K562 (cell line): ENCODE measurements around the gene GGCT. TPM values are rescaled to one million over a fixed set of nuclear protein-coding genes. Genes with fewer than 3 reads are reported as not detected.

ENCODE experiments used
- CTBP1 ChIP-seq: fragments of 450-650 bp; IDR thresholded peaks from 2 replicates; pipeline ENCODE4 v1.6.1; 2016; ENCODE audit warnings: borderline replicate concordance
- FOSL1 ChIP-seq: fragments of 200-800 bp; sonication (Bioruptor generic); conservative IDR thresholded peaks from 2 replicates; pipeline ENCODE4 v1.6.1; 2016; ENCODE audit warnings: missing genetic modification characterization, missing compliant biosample characterization
- GATA2 ChIP-seq: sonication (generic); formaldehyde crosslinking; IDR thresholded peaks from 2 replicates; pipeline ENCODE4 v1.4.0; 2020; ENCODE audit warnings: mild to moderate bottlenecking, missing genetic modification reagents
- KLF13 ChIP-seq: fragments of 450-650 bp; IDR thresholded peaks from 2 replicates; pipeline ENCODE4 v1.6.1; 2016; ENCODE audit warnings: missing genetic modification characterization, low read depth, mild to moderate bottlenecking, missing compliant biosample characterization, moderate library complexity, borderline replicate concordance
- MBD2 ChIP-seq: sonication (generic); IDR thresholded peaks from 2 replicates; pipeline ENCODE4 v1.6.1; 2016; ENCODE audit warnings: low read depth, borderline replicate concordance
- NCOA6 ChIP-seq: fragments of 450-650 bp; IDR thresholded peaks from 2 replicates; pipeline ENCODE4 v1.6.1; 2017; ENCODE audit warnings: mild to moderate bottlenecking
- NFE2 ChIP-seq: IDR thresholded peaks from 2 replicates; pipeline ENCODE4 v1.6.1; 2014; ENCODE audit warnings: antibody characterized with exemption, low read depth
- POLR2B ChIP-seq: fragments of 450-650 bp; IDR thresholded peaks from 2 replicates; pipeline ENCODE4 v1.6.1; 2018; ENCODE audit warnings: low read depth; ENCODE audit not compliant: partially characterized antibody
- POLR2G ChIP-seq: fragments of 200-400 bp; formaldehyde crosslinking; IDR thresholded peaks from 2 replicates; pipeline ENCODE4 v1.6.1; 2017; ENCODE audit warnings: low read depth, mild to moderate bottlenecking, antibody characterized with exemption, low read length, moderate library complexity
- SIN3A ChIP-seq, 2 experiments: fragments of 150-350 bp in 1 of 2; IDR thresholded peaks; 2 replicates each; pipeline ENCODE4 v1.6.1; 2011 to 2016; ENCODE audit warnings: borderline replicate concordance in 2 of 2, low read depth in 2 of 2, low read length in 2 of 2, mild to moderate bottlenecking in 2 of 2, moderate library complexity in 2 of 2; ENCODE audit not compliant: control insufficient read depth in 1 of 2
- TEAD4 ChIP-seq, 2 experiments: sonication (generic) in 1 of 2; formaldehyde crosslinking in 1 of 2; IDR thresholded peaks; 2 replicates each; pipeline versions ENCODE4 v1.6.1 to v1.8.0; 2012 to 2022; ENCODE audit warnings: borderline replicate concordance in 1 of 2, inconsistent platforms in 1 of 2, low read length in 1 of 2, mild to moderate bottlenecking in 1 of 2, missing genetic modification reagents in 1 of 2
- ZMIZ1 ChIP-seq, 2 experiments: fragments of 150-350 bp in 1 of 2; IDR thresholded peaks; 2 replicates each; pipeline ENCODE4 v1.6.1; 2012 to 2016; ENCODE audit warnings: low read depth in 2 of 2, low read length in 2 of 2, mild to moderate bottlenecking in 1 of 2, moderate library complexity in 1 of 2
- polyA plus RNA-seq, 8 experiments: library from polyadenylated mRNA; depleted of rRNA in 4 of 8; stranded (reverse) in 5 of 8; unstranded in 3 of 8; fragments of >200 nt; fragmentation: Nextera tagmentation in 2 of 8; fragmentation: Illumina TruSeq in 1 of 8; extraction: Ambion mirVana in 2 of 8; extraction: Trizol in 1 of 8; gene quantifications; 2 replicates each; pipeline versions ENCODE4 v1.2.1 to v1.2.3, GENCODE V29; 2011 to 2014; ENCODE audit warnings: inconsistent platforms in 1 of 8, missing spikeins in 1 of 8
- total RNA-seq, 7 experiments: library from RNA; depleted of rRNA in 6 of 7; stranded (reverse); fragments of >200 nt in 6 of 7; fragmentation: Illumina TruSeq in 2 of 7; extraction: Trizol in 2 of 7; gene quantifications; 2 replicates each; pipeline versions ENCODE4 v1.2.1 to v1.2.3, GENCODE V29; 2011 to 2021; ENCODE audit warnings: low replicate concordance in 1 of 7
- TF ChIP-seq, protein P1 (sequence below): fragments of 250-450 bp; sonication (Bioruptor Pico); IDR thresholded peaks from 2 replicates; pipeline ENCODE4 v1.8.0; 2022; ENCODE audit warnings: inconsistent platforms
- TF ChIP-seq, protein P2 (sequence below): fragments of 200-800 bp; sonication (Bioruptor generic); IDR thresholded peaks from 2 replicates; pipeline ENCODE4 v1.6.1; 2017; ENCODE audit warnings: missing genetic modification characterization, missing compliant biosample characterization
- TF ChIP-seq, protein P3 (sequence below): IDR thresholded peaks from 2 replicates; pipeline ENCODE4 v1.6.1; 2011; ENCODE audit warnings: borderline replicate concordance, low read depth, mild to moderate bottlenecking, moderate library complexity, low read length; ENCODE audit not compliant: insufficient read depth, poor library complexity, severe bottlenecking

Gene GGCT
- total and polyA plus RNA-seq, 9 of the 15 experiments (the other 6 are each of a cell fraction or from before 2014, with no cell fraction given), result 79.0 to 349 (median 136) TPM

GRCh38 chr7:30470163-30470770, 34.4 kb downstream of the GGCT start (continued):
- TF ChIP-seq, protein P1, sequence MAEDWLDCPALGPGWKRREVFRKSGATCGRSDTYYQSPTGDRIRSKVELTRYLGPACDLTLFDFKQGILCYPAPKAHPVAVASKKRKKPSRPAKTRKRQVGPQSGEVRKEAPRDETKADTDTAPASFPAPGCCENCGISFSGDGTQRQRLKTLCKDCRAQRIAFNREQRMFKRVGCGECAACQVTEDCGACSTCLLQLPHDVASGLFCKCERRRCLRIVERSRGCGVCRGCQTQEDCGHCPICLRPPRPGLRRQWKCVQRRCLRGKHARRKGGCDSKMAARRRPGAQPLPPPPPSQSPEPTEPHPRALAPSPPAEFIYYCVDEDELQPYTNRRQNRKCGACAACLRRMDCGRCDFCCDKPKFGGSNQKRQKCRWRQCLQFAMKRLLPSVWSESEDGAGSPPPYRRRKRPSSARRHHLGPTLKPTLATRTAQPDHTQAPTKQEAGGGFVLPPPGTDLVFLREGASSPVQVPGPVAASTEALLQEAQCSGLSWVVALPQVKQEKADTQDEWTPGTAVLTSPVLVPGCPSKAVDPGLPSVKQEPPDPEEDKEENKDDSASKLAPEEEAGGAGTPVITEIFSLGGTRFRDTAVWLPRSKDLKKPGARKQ (CRISPR knock-in tag), result no peak
- TF ChIP-seq MBD2 (no peak), KLF13 (tag) (no peak), POLR2G (no peak), SIN3A (IDR thresholded peaks at IDR 0.05; ENCODE audit: borderline replicate concordance in 2 of 2, control insufficient read depth in 1 of 2, low read depth in 2 of 2, low read length in 2 of 2) (no peak), CTBP1 (peak; percentile 92), TEAD4 (IDR thresholded peaks at IDR 0.05; ENCODE audit: low read length) (peak; percentile 67), TEAD4 (CRISPR knock-in tag; IDR thresholded peaks at IDR 0.05; ENCODE audit: borderline replicate concordance) (no peak), NCOA6 (no peak), FOSL1 (tag) (peak; percentile 93), POLR2B (no peak), NFE2 (peak; percentile 70), GATA2 (CRISPR knock-in tag) (no peak), ZMIZ1 (IDR thresholded peaks at IDR 0.05; ENCODE audit: low read depth in 2 of 2, low read length in 2 of 2) (0 out of 4 replicates have a peak, but pooled peaks of 1 of the 2 experiments have one; percentile 16)
- TF ChIP-seq, protein P2, sequence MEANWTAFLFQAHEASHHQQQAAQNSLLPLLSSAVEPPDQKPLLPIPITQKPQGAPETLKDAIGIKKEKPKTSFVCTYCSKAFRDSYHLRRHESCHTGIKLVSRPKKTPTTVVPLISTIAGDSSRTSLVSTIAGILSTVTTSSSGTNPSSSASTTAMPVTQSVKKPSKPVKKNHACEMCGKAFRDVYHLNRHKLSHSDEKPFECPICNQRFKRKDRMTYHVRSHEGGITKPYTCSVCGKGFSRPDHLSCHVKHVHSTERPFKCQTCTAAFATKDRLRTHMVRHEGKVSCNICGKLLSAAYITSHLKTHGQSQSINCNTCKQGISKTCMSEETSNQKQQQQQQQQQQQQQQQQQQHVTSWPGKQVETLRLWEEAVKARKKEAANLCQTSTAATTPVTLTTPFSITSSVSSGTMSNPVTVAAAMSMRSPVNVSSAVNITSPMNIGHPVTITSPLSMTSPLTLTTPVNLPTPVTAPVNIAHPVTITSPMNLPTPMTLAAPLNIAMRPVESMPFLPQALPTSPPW (CRISPR knock-in tag), result peak; percentile 48
- TF ChIP-seq, protein P3, sequence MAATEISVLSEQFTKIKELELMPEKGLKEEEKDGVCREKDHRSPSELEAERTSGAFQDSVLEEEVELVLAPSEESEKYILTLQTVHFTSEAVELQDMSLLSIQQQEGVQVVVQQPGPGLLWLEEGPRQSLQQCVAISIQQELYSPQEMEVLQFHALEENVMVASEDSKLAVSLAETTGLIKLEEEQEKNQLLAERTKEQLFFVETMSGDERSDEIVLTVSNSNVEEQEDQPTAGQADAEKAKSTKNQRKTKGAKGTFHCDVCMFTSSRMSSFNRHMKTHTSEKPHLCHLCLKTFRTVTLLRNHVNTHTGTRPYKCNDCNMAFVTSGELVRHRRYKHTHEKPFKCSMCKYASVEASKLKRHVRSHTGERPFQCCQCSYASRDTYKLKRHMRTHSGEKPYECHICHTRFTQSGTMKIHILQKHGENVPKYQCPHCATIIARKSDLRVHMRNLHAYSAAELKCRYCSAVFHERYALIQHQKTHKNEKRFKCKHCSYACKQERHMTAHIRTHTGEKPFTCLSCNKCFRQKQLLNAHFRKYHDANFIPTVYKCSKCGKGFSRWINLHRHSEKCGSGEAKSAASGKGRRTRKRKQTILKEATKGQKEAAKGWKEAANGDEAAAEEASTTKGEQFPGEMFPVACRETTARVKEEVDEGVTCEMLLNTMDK, result no peak
